ENCODE results near the gene BUB3. TPM values are rescaled to one million over a fixed set of nuclear protein-coding genes. Genes with fewer than 3 reads are reported as not detected.

BUB3 gene
- total and polyA plus RNA-seq, 2 of the 13 experiments (the other 11 are each of a cell fraction or from before 2014, with no cell fraction given): 174 to 188 TPM

GRCh38 chr10:123154092-123154710 is at the start of gene BUB3 (continued):
- TF ChIP-seq ZNF710 (CRISPR knock-in tag; IDR thresholded peaks at IDR 0.05; ENCODE audit: borderline replicate concordance) (no peak), IKZF1 (IDR thresholded peaks at IDR 0.05) (no peak), ZBTB44 (CRISPR knock-in tag; IDR thresholded peaks at IDR 0.05) (no peak), ZNF691 (CRISPR knock-in tag; IDR thresholded peaks at IDR 0.05; ENCODE audit: borderline replicate concordance, low read depth) (no peak; the same call in 1 of the 2 replicates), ZFYVE20 (CRISPR knock-in tag; IDR thresholded peaks at IDR 0.05; ENCODE audit: borderline replicate concordance, low read depth) (no peak), FOXA3 (CRISPR knock-in tag; IDR thresholded peaks at IDR 0.05) (0 out of 2 replicates have a peak, but pooled peaks have one; percentile 8), HES4 (CRISPR knock-in tag; IDR thresholded peaks at IDR 0.05; ENCODE audit: borderline replicate concordance) (no peak), ZNF274 (CRISPR knock-in tag; IDR thresholded peaks at IDR 0.05) (0 out of 2 replicates have a peak, but pooled peaks have one; percentile 71), ZC3H13 (CRISPR knock-in tag; IDR thresholded peaks at IDR 0.05) (no peak), ZNF142 (CRISPR knock-in tag; IDR thresholded peaks at IDR 0.05) (no peak), SMARCC2 (IDR thresholded peaks at IDR 0.05) (no peak), RFXANK (CRISPR knock-in tag; IDR thresholded peaks at IDR 0.05) (no peak), REST (IDR thresholded peaks at IDR 0.05; ENCODE audit: borderline replicate concordance in 1 of 2, low read depth in 1 of 2, low read length in 2 of 2) (no peak), CCDC6 (CRISPR knock-in tag; IDR thresholded peaks at IDR 0.05) (peak; percentile 70; the same call in 1 of the 2 replicates), ZFP90 (CRISPR knock-in tag; IDR thresholded peaks at IDR 0.05; ENCODE audit: borderline replicate concordance) (no peak)

Data from HepG2 (cell line).